Measurements from ENCODE around the gene FAM3D.

FAM3D gene

DNA sequence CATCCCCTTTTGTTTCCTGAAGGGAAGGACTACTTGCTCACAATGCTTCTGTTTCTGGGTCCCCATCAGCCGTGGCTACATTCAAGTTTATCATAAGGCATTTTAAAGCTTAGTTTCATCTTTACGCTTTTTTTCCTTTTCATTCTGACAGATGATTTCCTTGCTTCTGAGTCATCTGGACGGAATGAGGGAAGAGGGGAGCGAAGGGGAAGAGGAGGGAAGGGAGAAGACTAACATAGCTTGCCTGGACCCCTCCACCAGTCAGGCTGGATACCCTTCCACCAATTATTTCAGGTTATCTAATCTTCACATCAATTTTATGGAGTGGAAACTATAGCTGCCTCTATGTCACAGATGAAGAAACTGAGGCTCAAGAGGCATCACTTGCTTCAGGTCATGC, 27.6 kb downstream of the FAM3D start:
- DNase-seq (ENCODE audit: low read depth) = no peak
- TF ChIP-seq, protein P1, sequence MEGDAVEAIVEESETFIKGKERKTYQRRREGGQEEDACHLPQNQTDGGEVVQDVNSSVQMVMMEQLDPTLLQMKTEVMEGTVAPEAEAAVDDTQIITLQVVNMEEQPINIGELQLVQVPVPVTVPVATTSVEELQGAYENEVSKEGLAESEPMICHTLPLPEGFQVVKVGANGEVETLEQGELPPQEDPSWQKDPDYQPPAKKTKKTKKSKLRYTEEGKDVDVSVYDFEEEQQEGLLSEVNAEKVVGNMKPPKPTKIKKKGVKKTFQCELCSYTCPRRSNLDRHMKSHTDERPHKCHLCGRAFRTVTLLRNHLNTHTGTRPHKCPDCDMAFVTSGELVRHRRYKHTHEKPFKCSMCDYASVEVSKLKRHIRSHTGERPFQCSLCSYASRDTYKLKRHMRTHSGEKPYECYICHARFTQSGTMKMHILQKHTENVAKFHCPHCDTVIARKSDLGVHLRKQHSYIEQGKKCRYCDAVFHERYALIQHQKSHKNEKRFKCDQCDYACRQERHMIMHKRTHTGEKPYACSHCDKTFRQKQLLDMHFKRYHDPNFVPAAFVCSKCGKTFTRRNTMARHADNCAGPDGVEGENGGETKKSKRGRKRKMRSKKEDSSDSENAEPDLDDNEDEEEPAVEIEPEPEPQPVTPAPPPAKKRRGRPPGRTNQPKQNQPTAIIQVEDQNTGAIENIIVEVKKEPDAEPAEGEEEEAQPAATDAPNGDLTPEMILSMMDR (conservative IDR thresholded peaks at IDR 0.05; ENCODE audit: control insufficient read depth, insufficient read depth, low read depth, low read length) = no peak
- no peak overlapping the region for H3K4me3 ChIP-seq (ENCODE audit: control insufficient read depth, low read depth, low read length)

DNA sequence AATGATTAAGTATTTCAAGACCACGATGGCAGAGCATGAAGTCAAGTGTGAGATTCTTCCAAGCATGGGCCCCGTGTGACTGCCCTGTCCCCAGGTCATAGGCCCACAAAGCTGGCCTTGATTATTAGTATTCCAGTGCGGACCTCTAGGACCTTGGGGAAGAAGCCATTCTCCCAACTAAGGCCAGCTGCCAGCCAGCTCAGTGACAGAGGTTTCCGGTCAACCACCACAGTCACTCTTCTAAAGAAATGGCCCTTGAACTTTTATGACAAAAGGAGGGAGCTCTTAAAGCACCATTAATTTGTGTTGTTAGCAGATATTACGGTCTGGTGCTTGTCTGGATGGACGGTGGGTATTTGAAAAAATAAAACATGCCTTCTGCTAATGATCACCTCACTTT, 28.0 kb downstream of the FAM3D start:
- DNase-seq (ENCODE audit: low read depth) = no peak
- no peak overlapping the region for H3K4me3 ChIP-seq (ENCODE audit: control insufficient read depth, low read depth, low read length)
- TF ChIP-seq, protein P1 (conservative IDR thresholded peaks at IDR 0.05; ENCODE audit: control insufficient read depth, insufficient read depth, low read depth, low read length) = no peak

DNA sequence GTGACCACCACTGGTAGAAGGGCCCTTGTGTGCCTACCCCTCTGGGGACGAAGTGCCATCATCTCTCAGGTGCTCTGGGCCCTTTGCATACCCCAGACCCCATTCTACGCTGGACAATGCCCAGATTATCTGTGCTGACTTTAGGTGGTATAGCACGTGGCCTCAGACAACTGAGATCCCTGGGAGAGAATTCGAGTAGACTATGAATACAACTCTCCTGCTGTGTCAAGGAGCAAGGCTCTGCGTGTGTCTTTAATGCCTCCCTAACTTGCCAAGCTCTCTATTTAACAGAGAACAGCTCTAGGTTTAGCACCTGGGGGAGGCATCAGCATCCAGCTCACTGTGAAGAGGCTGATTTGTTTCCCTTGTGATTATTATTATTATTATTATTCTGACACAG, 29.1 kb downstream of the FAM3D start:
- H3K4me3 ChIP-seq (ENCODE audit: control insufficient read depth, low read depth, low read length) = no peak overlapping the region
- TF ChIP-seq, protein P1 (conservative IDR thresholded peaks at IDR 0.05; ENCODE audit: control insufficient read depth, insufficient read depth, low read depth, low read length) = no peak
- no peak for DNase-seq (ENCODE audit: low read depth)

DNA sequence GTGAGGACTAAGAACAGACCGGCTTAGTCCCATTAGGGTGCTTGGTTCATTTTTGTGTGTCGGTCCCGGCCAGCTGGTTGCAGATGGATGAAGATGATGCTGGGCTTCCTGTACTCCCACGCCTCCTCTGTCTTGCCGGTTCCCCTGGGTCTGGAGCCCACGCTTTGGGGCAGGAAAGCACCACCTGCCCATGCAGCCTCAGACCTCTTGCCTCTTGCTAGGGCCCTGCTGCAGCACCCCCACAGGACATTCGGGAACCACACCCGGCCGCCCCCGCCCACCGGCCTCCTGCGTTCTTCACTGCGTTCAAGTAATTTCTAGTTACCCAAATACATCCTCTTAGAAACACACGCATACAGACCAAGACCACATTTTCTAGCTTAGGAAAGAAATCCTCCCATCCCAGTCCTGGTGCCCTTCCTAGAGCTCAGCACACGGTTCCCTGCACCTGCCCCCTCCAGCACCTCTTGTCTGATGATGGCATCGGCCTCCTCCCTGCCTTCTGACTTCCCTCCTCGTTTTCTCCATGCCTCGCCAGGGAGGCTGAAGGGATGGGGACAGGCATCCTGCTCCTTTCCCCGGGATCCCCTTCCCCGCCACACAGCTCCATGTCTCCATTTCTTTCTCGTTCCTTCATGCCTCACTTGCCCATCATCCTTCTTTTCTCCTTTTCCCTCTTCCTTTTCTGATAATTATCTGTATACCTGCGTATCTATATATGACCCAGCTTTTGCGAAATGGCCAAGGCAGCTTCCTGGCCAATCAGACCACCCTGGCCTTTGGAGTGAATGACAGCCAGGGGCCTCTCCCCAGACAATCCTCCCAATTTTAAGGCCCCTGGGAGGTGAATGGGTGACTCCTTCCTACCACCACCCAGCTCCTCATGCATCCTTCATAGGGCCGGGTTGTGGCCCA, 30.9 kb downstream of the FAM3D start:
- TF ChIP-seq, protein P1 (conservative IDR thresholded peaks at IDR 0.05; ENCODE audit: control insufficient read depth, insufficient read depth, low read depth, low read length) = no peak
- no peak for DNase-seq (ENCODE audit: low read depth)
- no peak overlapping the region for H3K4me3 ChIP-seq (ENCODE audit: control insufficient read depth, low read depth, low read length)

DNA sequence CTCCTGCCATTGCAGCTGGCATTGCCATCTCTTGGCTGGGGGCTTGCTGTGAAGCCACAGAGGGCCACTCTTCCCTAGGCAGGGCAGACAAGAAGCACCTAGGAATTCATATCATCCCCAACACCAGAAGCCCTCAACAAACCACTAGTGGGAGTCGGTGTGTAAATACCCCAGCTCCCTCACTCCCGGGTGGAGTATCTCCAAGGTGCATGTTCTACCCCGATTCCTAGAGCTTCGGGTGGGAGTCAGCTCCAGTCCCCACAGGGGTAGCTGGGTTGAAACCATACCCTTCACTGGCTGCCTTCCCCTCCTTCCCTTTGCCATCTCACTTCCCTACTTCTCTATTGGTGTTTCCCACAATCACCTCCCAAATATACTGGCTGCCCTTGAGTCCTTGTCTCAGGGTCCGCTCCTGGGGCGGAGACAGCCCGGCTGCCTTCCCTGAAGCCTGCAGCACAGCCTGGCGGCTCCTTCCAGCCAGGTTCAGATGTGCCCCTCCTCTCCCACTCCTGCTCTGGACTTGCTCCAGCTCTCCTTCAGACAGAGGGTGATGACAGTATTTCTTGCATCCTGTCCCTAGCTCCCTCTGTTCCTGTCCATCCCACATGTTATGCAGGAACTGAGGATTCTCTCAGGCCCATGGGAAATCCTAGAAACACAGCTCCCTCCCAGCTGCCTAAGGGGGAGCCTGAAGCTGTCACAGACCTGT, 33.3 kb downstream of the FAM3D start:
- H3K4me3 ChIP-seq (ENCODE audit: control insufficient read depth, low read depth, low read length) = no peak overlapping the region
- no peak for DNase-seq (ENCODE audit: low read depth)
- TF ChIP-seq, protein P1 (conservative IDR thresholded peaks at IDR 0.05; ENCODE audit: control insufficient read depth, insufficient read depth, low read depth, low read length) = no peak

DNA sequence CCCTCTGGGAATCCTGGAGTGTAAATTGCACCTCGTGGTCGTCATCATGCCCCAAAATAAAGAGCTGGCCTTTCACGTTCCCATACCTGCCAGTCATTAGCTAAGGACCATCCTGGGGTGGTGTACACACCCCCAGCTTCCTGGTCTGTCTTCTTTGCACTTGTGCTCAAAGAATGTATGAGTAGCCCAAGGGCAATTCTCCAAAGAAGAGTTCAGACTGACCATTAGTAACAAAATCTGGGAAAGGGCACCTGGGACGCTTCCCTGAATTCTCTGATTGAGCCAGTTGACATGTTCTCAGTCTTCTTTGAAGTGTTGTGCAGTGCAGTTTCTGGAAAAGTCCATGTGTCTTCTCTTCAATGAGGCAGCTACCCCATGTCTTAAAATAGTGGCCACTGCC, 34.8 kb downstream of the FAM3D start:
- no peak for DNase-seq (ENCODE audit: low read depth)
- TF ChIP-seq, protein P1 (conservative IDR thresholded peaks at IDR 0.05; ENCODE audit: control insufficient read depth, insufficient read depth, low read depth, low read length) = no peak
- H3K4me3 ChIP-seq (ENCODE audit: control insufficient read depth, low read depth, low read length) = no peak overlapping the region

Measured in fibroblast of mammary gland (primary cell).